Caco-2 (cell line): ENCODE results near the gene KIF1B. TPM values are rescaled to one million over a fixed set of nuclear protein-coding genes. Genes with fewer than 3 reads are reported as not detected.

Source experiments
- BruUV-seq: library from RNA; stranded (reverse); fragments of 400-500 nt; replicated peaks from 2 replicates; lab custom pipeline; 2021; lab: Mats Ljungman, UMichigan
- CTCF ChIA-PET: fragments of 300-600 bp; sonication (Branson Sonifier 250); formaldehyde crosslinking; loops from one replicate; lab custom pipeline; 2022; ENCODE audit warnings: antibody characterized with exemption; lab: Charles Lee
- POLR2A ChIA-PET: fragments of 300-600 bp; sonication (Branson Sonifier 250); formaldehyde crosslinking; loops from one replicate; lab custom pipeline; 2022; ENCODE audit warnings: antibody characterized with exemption; lab: Charles Lee
- DNase-seq, 2 experiments: peaks; one replicate each; pipeline versions ENCODE4 v3.0.0 to v3.0.0-alpha.2; 2020 to 2022
- H3K27me3 ChIP-seq: replicated peaks from 2 replicates; pipeline ENCODE4 v1.6.0; 2011; ENCODE audit warnings: low read length; ENCODE audit not compliant: control insufficient read depth, insufficient read depth
- H3K36me3 ChIP-seq: 2 replicates; pipeline ENCODE4 v1.5.1; 2011; ENCODE audit warnings: low read length; ENCODE audit not compliant: control insufficient read depth, insufficient read depth
- H3K4me1 ChIP-seq: fragments of 250-450 bp; sonication (Bioruptor Pico); 2 replicates; pipeline ENCODE4 v1.5.1; 2020; ENCODE audit warnings: mild to moderate bottlenecking
- H3K4me3 ChIP-seq: 2 replicates; pipeline ENCODE4 v1.5.1; 2011; ENCODE audit warnings: low read depth, mild to moderate bottlenecking, control low read depth, low read length
- H3K9me3 ChIP-seq: fragments of 250-450 bp; sonication (Bioruptor Pico); 2 replicates; pipeline ENCODE4 v1.5.1; 2020; ENCODE audit warnings: mild to moderate bottlenecking, moderate library complexity
- H3K27ac Mint-ChIP-seq: one replicate; pipeline ENCODE4 v1.8.0; 2022; ENCODE audit warnings: mixed read lengths; ENCODE audit not compliant: unreplicated experiment
- H3K27me3 Mint-ChIP-seq: one replicate; pipeline ENCODE4 v1.8.0; 2022; ENCODE audit warnings: mixed read lengths; ENCODE audit not compliant: insufficient read depth, unreplicated experiment
- H3K36me3 Mint-ChIP-seq: one replicate; pipeline ENCODE4 v1.8.0; 2022; ENCODE audit warnings: mild to moderate bottlenecking, mixed read lengths; ENCODE audit not compliant: insufficient read depth, unreplicated experiment
- H3K4me1 Mint-ChIP-seq: one replicate; pipeline ENCODE4 v1.8.0; 2022; ENCODE audit warnings: low read depth, mixed read lengths; ENCODE audit not compliant: unreplicated experiment
- H3K4me3 Mint-ChIP-seq: one replicate; pipeline ENCODE4 v1.8.0; 2022; ENCODE audit warnings: mild to moderate bottlenecking, moderate library complexity, mixed read lengths; ENCODE audit not compliant: unreplicated experiment
- H3K9me3 Mint-ChIP-seq: one replicate; pipeline ENCODE4 v1.8.0; 2022; ENCODE audit warnings: mixed read lengths; ENCODE audit not compliant: unreplicated experiment
- intact Hi-C: fragments of 100-400 bp; cut with micrococcal nuclease; formaldehyde crosslinking; loops from one replicate; pipeline ENCODE4 v1.10.0; 2022; ENCODE audit not compliant: unreplicated experiment
- total RNA-seq: library from RNA; stranded (reverse); gene quantifications from 2 replicates; pipeline ENCODE4 v1.2.3, GENCODE V29; 2022
- TF ChIP-seq, protein P1 (sequence below), 2 experiments: fragments of 200-600 bp in 1 of 2; IDR thresholded peaks; 1 replicate in 1 of 2; 2 replicates in 1 of 2; pipeline versions ENCODE4 v1.5.1 to v1.8.0; 2011 to 2022; ENCODE audit warnings: antibody characterized with exemption in 1 of 2, control low read depth in 1 of 2, inconsistent platforms in 1 of 2, low read depth in 1 of 2, low read length in 1 of 2, mild to moderate bottlenecking in 1 of 2, moderate library complexity in 1 of 2; ENCODE audit not compliant: insufficient read depth in 1 of 2, severe bottlenecking in 1 of 2, unreplicated experiment in 1 of 2

KIF1B gene
- total RNA-seq, 1 experiment from 2014 or later, result 41.1 TPM

- H3K27ac Mint-ChIP-seq, result no peak overlapping the region
- POLR2A ChIA-PET, result no interaction called here
- H3K27me3 Mint-ChIP-seq, result no peaks in the 10 kb centered on the region
- no peaks in the 10 kb centered on the region for H3K9me3 Mint-ChIP-seq
- no TSS peak for BruUV-seq
- H3K4me1 Mint-ChIP-seq, result no peaks in the 10 kb centered on the region
- CTCF ChIA-PET, result no interaction called here
- TF ChIP-seq, protein P1, sequence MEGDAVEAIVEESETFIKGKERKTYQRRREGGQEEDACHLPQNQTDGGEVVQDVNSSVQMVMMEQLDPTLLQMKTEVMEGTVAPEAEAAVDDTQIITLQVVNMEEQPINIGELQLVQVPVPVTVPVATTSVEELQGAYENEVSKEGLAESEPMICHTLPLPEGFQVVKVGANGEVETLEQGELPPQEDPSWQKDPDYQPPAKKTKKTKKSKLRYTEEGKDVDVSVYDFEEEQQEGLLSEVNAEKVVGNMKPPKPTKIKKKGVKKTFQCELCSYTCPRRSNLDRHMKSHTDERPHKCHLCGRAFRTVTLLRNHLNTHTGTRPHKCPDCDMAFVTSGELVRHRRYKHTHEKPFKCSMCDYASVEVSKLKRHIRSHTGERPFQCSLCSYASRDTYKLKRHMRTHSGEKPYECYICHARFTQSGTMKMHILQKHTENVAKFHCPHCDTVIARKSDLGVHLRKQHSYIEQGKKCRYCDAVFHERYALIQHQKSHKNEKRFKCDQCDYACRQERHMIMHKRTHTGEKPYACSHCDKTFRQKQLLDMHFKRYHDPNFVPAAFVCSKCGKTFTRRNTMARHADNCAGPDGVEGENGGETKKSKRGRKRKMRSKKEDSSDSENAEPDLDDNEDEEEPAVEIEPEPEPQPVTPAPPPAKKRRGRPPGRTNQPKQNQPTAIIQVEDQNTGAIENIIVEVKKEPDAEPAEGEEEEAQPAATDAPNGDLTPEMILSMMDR (IDR thresholded peaks at IDR 0.05; ENCODE audit: insufficient read depth in 1 of 2, low read depth in 1 of 2, low read length in 1 of 2, severe bottlenecking in 1 of 2, unreplicated experiment in 1 of 2), result no peak
- no peaks in the 10 kb centered on the region for H3K27me3 ChIP-seq
- intact Hi-C loops, result no loop called here
- no peak overlapping the region for H3K4me3 ChIP-seq
- no peaks in the 10 kb centered on the region for H3K4me1 ChIP-seq
- H3K36me3 ChIP-seq, result no peaks in the 10 kb centered on the region; the same call in 1 of the 2 replicates
- H3K9me3 ChIP-seq, result no peaks in the 10 kb centered on the region
- no peak overlapping the region for H3K4me3 Mint-ChIP-seq
- peaks cover 16% of the 10 kb centered on the region for H3K36me3 Mint-ChIP-seq
- no peak for DNase-seq
Measured at GRCh38 chr1:10347109-10347508, 136.7 kb downstream of the KIF1B start.

DNA sequence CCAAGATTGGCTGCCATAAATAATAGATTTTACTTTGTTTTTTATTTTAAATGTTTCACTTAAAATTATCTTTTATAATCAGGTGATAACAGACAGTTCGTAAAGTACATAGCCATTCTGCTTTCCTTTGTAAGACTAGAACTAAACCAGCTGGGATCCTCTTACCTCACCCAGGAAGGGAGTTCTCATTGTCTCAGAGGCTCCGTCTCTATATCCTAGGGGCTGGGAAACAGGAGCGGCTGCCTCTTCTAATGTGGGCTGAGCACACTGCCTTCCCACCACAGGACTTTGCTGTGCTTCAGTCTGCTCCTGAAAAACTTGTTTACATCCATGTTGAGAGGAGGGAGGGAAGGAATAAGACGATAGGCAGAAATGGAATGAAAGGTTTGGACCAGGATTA lies 142.9 kb downstream of the KIF1B start:
- intact Hi-C loops, result no loop called here
- peaks cover 16% of the 10 kb centered on the region for H3K36me3 Mint-ChIP-seq
- H3K4me3 Mint-ChIP-seq, result no peak overlapping the region
- POLR2A ChIA-PET, result no interaction called here
- Histone ChIP-seq H3K4me1 (no peaks in the 10 kb centered on the region), H3K27me3 (no peaks in the 10 kb centered on the region), H3K9me3 (no peaks in the 10 kb centered on the region), H3K36me3 (no peaks in the 10 kb centered on the region; the same call in 1 of the 2 replicates), H3K4me3 (no peak overlapping the region)
- no peaks in the 10 kb centered on the region for H3K27me3 Mint-ChIP-seq
- no TSS peak for BruUV-seq
- CTCF ChIA-PET, result no interaction called here
- H3K4me1 Mint-ChIP-seq, result no peaks in the 10 kb centered on the region
- no peak overlapping the region for H3K27ac Mint-ChIP-seq
- TF ChIP-seq, protein P1 (IDR thresholded peaks at IDR 0.05; ENCODE audit: insufficient read depth in 1 of 2, low read depth in 1 of 2, low read length in 1 of 2, severe bottlenecking in 1 of 2, unreplicated experiment in 1 of 2), result no peak
- no peaks in the 10 kb centered on the region for H3K9me3 Mint-ChIP-seq
- DNase-seq, result no peak

- ChIA-PET POLR2A (interaction anchor here (0.5 kb wide), 1 partner anchor 11 kb away, joined by 5 read pairs; no protein-coding TSS in a partner anchor), CTCF (no interaction called here)
- no peak for DNase-seq
- Mint-ChIP-seq H3K9me3 (no peaks in the 10 kb centered on the region), H3K27me3 (no peaks in the 10 kb centered on the region), H3K4me3 (no peak overlapping the region), H3K4me1 (no peaks in the 10 kb centered on the region), H3K36me3 (peaks cover 16% of the 10 kb centered on the region), H3K27ac (no peak overlapping the region)
- H3K36me3 ChIP-seq, result no peaks in the 10 kb centered on the region; the same call in 1 of the 2 replicates
- intact Hi-C loops, result no loop called here
- H3K4me3 ChIP-seq, result no peak overlapping the region
- H3K27me3 ChIP-seq, result no peaks in the 10 kb centered on the region
- H3K4me1 ChIP-seq, result no peaks in the 10 kb centered on the region
- H3K9me3 ChIP-seq, result no peaks in the 10 kb centered on the region
- no TSS peak for BruUV-seq
- TF ChIP-seq, protein P1 (IDR thresholded peaks at IDR 0.05; ENCODE audit: insufficient read depth in 1 of 2, low read depth in 1 of 2, low read length in 1 of 2, severe bottlenecking in 1 of 2, unreplicated experiment in 1 of 2), result no peak
Measured at GRCh38 chr1:10353693-10354092, 143.3 kb downstream of the KIF1B start.
